BLaER1 treated with 17β-estradiol and CSF1 and Interleukin-3, amounts not matched to agents 10 nM and 100 nM (cell line): ENCODE data around the gene CLCF1.

Experiments used
- H3K27ac ChIP-seq, 11 experiments: shearing (Covaris generic); formaldehyde crosslinking; 2 replicates each; pipeline ENCODE4 v1.8.1; 2022
- H3K27me3 ChIP-seq, 11 experiments: shearing (Covaris generic); formaldehyde crosslinking; 2 replicates each; pipeline ENCODE4 v1.8.1; 2022
- H3K36me3 ChIP-seq, 11 experiments: shearing (Covaris generic); formaldehyde crosslinking; 2 replicates each; pipeline ENCODE4 v1.8.1; 2022
- H3K4me1 ChIP-seq, 10 experiments: shearing (Covaris generic); formaldehyde crosslinking; 2 replicates each; pipeline ENCODE4 v1.8.1; 2022
- H3K4me2 ChIP-seq, 11 experiments: shearing (Covaris generic); formaldehyde crosslinking; 2 replicates each; pipeline ENCODE4 v1.8.1; 2022
- H3K4me3 ChIP-seq, 10 experiments: shearing (Covaris generic); formaldehyde crosslinking; 2 replicates each; pipeline ENCODE4 v1.8.1; 2022
- H3K9ac ChIP-seq, 11 experiments: shearing (Covaris generic); formaldehyde crosslinking; 2 replicates each; pipeline ENCODE4 v1.8.1; 2022
- H3K9me3 ChIP-seq, 11 experiments: shearing (Covaris generic); formaldehyde crosslinking; replicated peaks in 1 of 11; 2 replicates each; pipeline ENCODE4 v1.8.1; 2022
- H4K20me1 ChIP-seq, 11 experiments: shearing (Covaris generic); formaldehyde crosslinking; 2 replicates each; pipeline ENCODE4 v1.8.1; 2022
- Cebpa-rat ChIP-seq, 11 experiments: shearing (Covaris generic); IDR thresholded peaks; 2 replicates each; pipeline ENCODE4 v1.8.1; 2022

Gene CLCF1

GRCh38 chr11:67396587-67397389, 23.4 kb upstream of the CLCF1 start:
- no peak for TF ChIP-seq Cebpa-rat (IDR thresholded peaks at IDR 0.05)
- no peaks in the 10 kb centered on the region for H3K27me3 ChIP-seq
- peak overlapping the region in 3 of 10 experiments; percentile 25 to 50 (median 26); a peak in 5 of 20 replicates for H3K4me3 ChIP-seq
- no peaks in the 10 kb centered on the region for H3K9me3 ChIP-seq
- H3K27ac ChIP-seq = peak overlapping the region in 10 of 11 experiments; percentile 11 to 59 (median 39); a peak in 14 of 22 replicates
- H4K20me1 ChIP-seq = peaks cover 42 to 92% (median 77%) of the 10 kb centered on the region in 11 experiments; a peak in 21 of 22 replicates
- H3K9ac ChIP-seq = peak overlapping the region; percentile 31 to 98 (median 57); a peak in 20 of 22 replicates
- peaks cover 58 to 76% (median 68%) of the 10 kb centered on the region in 10 experiments for H3K4me1 ChIP-seq
- peaks cover 57 to 77% (median 69%) of the 10 kb centered on the region in 11 experiments for H3K36me3 ChIP-seq
- peak overlapping the region; percentile 53 to 99 (median 93) for H3K4me2 ChIP-seq

GRCh38 chr11:67396259-67396581, 22.8 kb upstream of the CLCF1 start:
- H3K36me3 ChIP-seq = peaks cover 57 to 77% (median 69%) of the 10 kb centered on the region in 11 experiments
- H3K4me1 ChIP-seq = peaks cover 58 to 77% (median 69%) of the 10 kb centered on the region in 10 experiments
- H3K27me3 ChIP-seq = no peaks in the 10 kb centered on the region
- no peak for TF ChIP-seq Cebpa-rat (IDR thresholded peaks at IDR 0.05)
- peak overlapping the region in 8 of 11 experiments; percentile 52 to 97 (median 58); a peak in 13 of 22 replicates for H3K9ac ChIP-seq
- H3K9me3 ChIP-seq = no peaks in the 10 kb centered on the region
- no peak overlapping the region; a peak in 2 of 20 replicates for H3K4me3 ChIP-seq
- peaks cover 42 to 89% (median 74%) of the 10 kb centered on the region in 11 experiments; a peak in 21 of 22 replicates for H4K20me1 ChIP-seq
- H3K27ac ChIP-seq = peak overlapping the region in 5 of 11 experiments; percentile 26 to 59 (median 34); a peak in 4 of 22 replicates
- H3K4me2 ChIP-seq = peak overlapping the region in 10 of 11 experiments; percentile 82 to 99 (median 93); a peak in 18 of 22 replicates

- Histone ChIP-seq H3K4me2 (peak overlapping the region in 5 of 11 experiments; percentile 82 to 93 (median 90); a peak in 7 of 22 replicates), H3K27ac (peak overlapping the region in 1 of 11 experiments; percentile 31; a peak in 1 of 22 replicates), H3K27me3 (no peaks in the 10 kb centered on the region), H3K4me3 (no peak overlapping the region), H4K20me1 (peaks cover 42 to 84% (median 69%) of the 10 kb centered on the region in 11 experiments; a peak in 21 of 22 replicates), H3K4me1 (peaks cover 60 to 79% (median 69%) of the 10 kb centered on the region in 10 experiments), H3K36me3 (peaks cover 57 to 77% (median 69%) of the 10 kb centered on the region in 11 experiments), H3K9me3 (no peaks in the 10 kb centered on the region), H3K9ac (peak overlapping the region in 5 of 11 experiments; percentile 27 to 68 (median 60); a peak in 9 of 22 replicates)
- TF ChIP-seq Cebpa-rat (IDR thresholded peaks at IDR 0.05) = no peak
Measured at GRCh38 chr11:67395555-67396258, 22.3 kb upstream of the CLCF1 start.

DNA sequence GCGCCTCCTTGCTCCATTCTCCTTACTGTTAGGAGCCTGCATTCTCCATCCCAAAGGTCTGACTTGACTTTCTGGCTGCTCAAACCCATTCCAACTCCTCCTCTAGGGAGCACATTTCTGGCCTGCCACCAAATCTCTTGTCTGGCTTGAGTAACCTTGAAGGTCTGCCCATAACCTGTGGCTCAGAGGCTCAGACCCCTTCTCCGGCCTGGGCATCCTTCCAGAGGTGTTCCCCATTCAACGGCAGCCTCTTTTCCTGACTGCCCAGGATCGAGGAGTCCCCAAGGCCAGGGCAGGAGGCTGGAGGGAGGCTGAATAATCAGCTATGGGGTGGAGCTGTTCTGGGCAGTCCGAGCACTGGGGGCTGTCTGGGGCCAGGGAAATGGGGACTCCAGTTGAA, 20.6 kb upstream of the CLCF1 start:
- H3K9ac ChIP-seq = peak overlapping the region in 6 of 11 experiments; percentile 29 to 54 (median 38); a peak in 9 of 22 replicates
- no peak overlapping the region; a peak in 1 of 20 replicates for H3K4me3 ChIP-seq
- peaks cover 56 to 78% (median 69%) of the 10 kb centered on the region in 10 experiments for H3K4me1 ChIP-seq
- no peak for TF ChIP-seq Cebpa-rat (IDR thresholded peaks at IDR 0.05)
- H4K20me1 ChIP-seq = peaks cover 25 to 66% (median 52%) of the 10 kb centered on the region in 11 experiments; a peak in 21 of 22 replicates
- no peaks in the 10 kb centered on the region for H3K27me3 ChIP-seq
- peaks cover 41 to 60% (median 54%) of the 10 kb centered on the region in 11 experiments for H3K36me3 ChIP-seq
- no peaks in the 10 kb centered on the region for H3K9me3 ChIP-seq
- H3K4me2 ChIP-seq = peak overlapping the region in 3 of 11 experiments; percentile 19 to 99 (median 49); a peak in 4 of 22 replicates
- H3K27ac ChIP-seq = no peak overlapping the region

DNA sequence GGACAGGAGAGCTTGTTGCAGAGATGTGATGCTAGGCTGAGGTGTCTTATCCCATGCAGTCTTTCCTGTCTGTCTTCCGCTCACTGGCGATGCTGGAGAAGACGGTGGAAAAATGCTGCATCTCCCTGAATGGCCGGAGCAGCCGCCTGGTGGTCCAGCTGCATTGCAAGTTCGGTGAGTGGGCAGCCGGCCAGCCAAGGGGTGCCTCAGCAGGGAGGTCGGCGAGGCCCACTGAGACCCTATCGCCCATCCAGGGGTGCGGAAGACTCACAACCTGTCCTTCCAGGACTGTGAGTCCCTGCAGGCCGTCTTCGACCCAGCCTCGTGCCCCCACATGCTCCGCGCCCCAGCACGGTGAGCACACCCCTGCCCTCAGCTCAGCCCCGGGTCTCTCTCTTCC, 20.0 kb upstream of the CLCF1 start:
- no peak for TF ChIP-seq Cebpa-rat (IDR thresholded peaks at IDR 0.05)

DNA sequence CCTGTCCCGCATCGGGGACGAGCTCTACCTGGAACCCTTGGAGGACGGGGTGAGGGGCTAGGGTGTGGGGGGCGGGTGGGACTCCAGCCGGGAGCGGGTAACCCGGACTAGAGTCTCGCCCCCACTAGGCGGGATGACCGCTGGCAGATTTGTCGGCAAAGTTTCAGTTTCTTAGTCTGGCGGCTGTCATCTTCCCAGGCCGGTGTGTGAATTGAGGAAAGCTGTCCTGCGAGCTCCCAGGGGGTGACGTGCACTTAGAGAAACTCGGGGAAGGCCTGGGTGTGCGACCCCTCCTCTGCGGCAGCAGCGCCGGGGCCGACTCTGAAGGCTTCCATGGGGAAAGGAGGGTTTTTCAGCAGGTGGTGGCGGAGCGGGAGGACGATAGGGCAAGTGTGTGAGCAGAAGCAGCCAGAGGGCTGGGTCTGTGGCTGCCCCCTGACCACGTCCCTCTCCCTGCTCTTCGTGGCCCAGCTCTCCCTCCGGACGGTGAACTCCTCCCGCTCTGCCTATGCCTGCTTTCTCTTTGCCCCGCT, 18.9 kb upstream of the CLCF1 start:
- H3K36me3 ChIP-seq = peaks cover 23 to 43% (median 36%) of the 10 kb centered on the region in 11 experiments
- no peak for TF ChIP-seq Cebpa-rat (IDR thresholded peaks at IDR 0.05)
- no peaks in the 10 kb centered on the region for H3K27me3 ChIP-seq
- H3K9ac ChIP-seq = peak overlapping the region; percentile 81 to 91 (median 87)
- H3K27ac ChIP-seq = peak overlapping the region in 10 of 11 experiments; percentile 73 to 90 (median 82); a peak in 20 of 22 replicates
- peaks cover 38 to 61% (median 54%) of the 10 kb centered on the region in 10 experiments for H3K4me1 ChIP-seq
- H3K4me2 ChIP-seq = peak overlapping the region; percentile 85 to 100 (median 99)
- H3K9me3 ChIP-seq = no peaks in the 10 kb centered on the region
- H3K4me3 ChIP-seq = peak overlapping the region; percentile 67 to 87 (median 76)
- peaks cover 8 to 49% (median 34%) of the 10 kb centered on the region in 11 experiments; a peak in 21 of 22 replicates for H4K20me1 ChIP-seq

More for the DNA sequence above, 20.0 kb upstream of the CLCF1 start:
- H3K4me2 ChIP-seq = peak overlapping the region in 10 of 11 experiments; percentile 2 to 99 (median 41); a peak in 12 of 22 replicates
- peaks cover 50 to 73% (median 64%) of the 10 kb centered on the region in 10 experiments for H3K4me1 ChIP-seq
- no peak overlapping the region for H3K27ac ChIP-seq
- H3K27me3 ChIP-seq = no peaks in the 10 kb centered on the region
- no peak overlapping the region; a peak in 1 of 20 replicates for H3K4me3 ChIP-seq
- H4K20me1 ChIP-seq = peaks cover 20 to 61% (median 46%) of the 10 kb centered on the region in 11 experiments; a peak in 21 of 22 replicates
- peaks cover 35 to 55% (median 48%) of the 10 kb centered on the region in 11 experiments for H3K36me3 ChIP-seq
- H3K9ac ChIP-seq = peak overlapping the region in 6 of 11 experiments; percentile 29 to 54 (median 38); a peak in 6 of 22 replicates
- H3K9me3 ChIP-seq = no peaks in the 10 kb centered on the region

- Histone ChIP-seq H3K36me3 (peaks cover 17 to 36% (median 30%) of the 10 kb centered on the region in 11 experiments; a peak in 20 of 22 replicates), H3K4me2 (peak within 1 kb of the TSS; percentile 85 to 100 (median 99)), H3K4me3 (peak within 1 kb of the TSS; percentile 67 to 87 (median 76)), H3K27ac (peak within 1 kb of the TSS; percentile 70 to 90 (median 80)), H3K27me3 (no peaks in the 10 kb centered on the region; a peak in 1 of 22 replicates), H3K4me1 (peaks cover 37 to 59% (median 50%) of the 10 kb centered on the region in 10 experiments), H4K20me1 (peaks cover 3 to 42% (median 27%) of the 10 kb centered on the region in 11 experiments; a peak in 21 of 22 replicates), H3K9ac (peak within 1 kb of the TSS; percentile 81 to 91 (median 87)), H3K9me3 (no peaks in the 10 kb centered on the region)
- TF ChIP-seq Cebpa-rat (IDR thresholded peaks at IDR 0.05) = no peak
Measured at GRCh38 chr11:67391304-67392182, 18.1 kb upstream of the CLCF1 start, which contains the start of gene RAD9A. TSS of gene RAD9A (plus strand) at chr11:67391986. CDS start at chr11:67392045, 59 bp downstream.
